AG09319 (cell line): ENCODE data around the gene KCND2.

Experiments used
- DNase-seq: peaks from one replicate; pipeline ENCODE4 v3.0.0-alpha.2; 2010; ENCODE audit warnings: low read depth; ENCODE audit errors: extremely low read depth
- TF ChIP-seq, protein P1 (sequence below): IDR thresholded peaks from 2 replicates; pipeline ENCODE4 v1.5.1; 2011; ENCODE audit warnings: low read depth, mild to moderate bottlenecking, inconsistent platforms, low read length, moderate library complexity

KCND2 gene

DNA sequence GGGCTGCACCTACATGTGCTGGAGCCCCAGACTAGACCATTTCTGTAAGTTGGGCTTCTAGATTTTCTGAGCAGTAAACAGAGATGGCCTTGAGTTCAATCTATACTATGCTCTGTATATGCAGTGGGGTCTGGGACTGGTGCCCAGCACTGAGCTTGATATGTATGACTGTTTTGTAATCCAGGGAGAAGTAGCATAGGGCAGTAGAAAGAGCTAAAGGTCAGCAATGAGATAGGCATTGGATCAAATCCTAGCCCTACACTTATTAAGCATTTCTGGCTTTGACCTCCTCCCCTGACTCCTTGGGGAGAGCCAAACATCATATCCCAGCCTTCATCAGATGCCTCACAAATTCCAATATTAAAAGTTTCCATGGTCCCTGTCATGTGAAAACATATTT, 330.4 kb downstream of the KCND2 start:
- TF ChIP-seq, protein P1, sequence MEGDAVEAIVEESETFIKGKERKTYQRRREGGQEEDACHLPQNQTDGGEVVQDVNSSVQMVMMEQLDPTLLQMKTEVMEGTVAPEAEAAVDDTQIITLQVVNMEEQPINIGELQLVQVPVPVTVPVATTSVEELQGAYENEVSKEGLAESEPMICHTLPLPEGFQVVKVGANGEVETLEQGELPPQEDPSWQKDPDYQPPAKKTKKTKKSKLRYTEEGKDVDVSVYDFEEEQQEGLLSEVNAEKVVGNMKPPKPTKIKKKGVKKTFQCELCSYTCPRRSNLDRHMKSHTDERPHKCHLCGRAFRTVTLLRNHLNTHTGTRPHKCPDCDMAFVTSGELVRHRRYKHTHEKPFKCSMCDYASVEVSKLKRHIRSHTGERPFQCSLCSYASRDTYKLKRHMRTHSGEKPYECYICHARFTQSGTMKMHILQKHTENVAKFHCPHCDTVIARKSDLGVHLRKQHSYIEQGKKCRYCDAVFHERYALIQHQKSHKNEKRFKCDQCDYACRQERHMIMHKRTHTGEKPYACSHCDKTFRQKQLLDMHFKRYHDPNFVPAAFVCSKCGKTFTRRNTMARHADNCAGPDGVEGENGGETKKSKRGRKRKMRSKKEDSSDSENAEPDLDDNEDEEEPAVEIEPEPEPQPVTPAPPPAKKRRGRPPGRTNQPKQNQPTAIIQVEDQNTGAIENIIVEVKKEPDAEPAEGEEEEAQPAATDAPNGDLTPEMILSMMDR = no peak
- DNase-seq = no peak

DNA sequence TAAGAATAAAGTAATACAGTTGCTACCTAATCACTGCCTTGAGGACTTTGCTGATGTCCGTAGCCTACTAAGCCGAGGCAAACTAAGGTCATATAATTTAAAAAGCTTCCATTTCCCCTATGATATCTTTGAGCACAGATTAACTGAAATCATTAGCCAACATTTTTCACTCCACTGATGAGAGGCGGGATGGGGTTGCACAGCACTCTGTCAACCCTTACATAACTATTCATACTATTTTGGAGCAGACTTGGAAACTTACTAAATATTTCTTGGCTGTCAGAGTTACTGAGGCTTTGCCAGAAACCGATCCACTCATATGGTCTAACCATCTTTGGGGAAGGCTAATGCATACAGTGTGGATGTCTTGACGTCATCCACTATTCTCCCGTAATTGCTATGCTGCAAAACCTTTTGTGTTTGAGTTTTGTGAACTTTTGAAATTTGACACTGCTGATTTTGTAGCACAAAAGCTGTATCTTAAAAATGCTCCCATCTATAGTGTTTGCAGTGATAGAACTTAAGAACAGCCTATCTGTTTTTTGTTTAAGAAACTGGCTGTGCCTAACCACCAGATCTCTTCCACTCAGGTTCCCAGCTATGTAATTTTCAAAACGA, 336.3 kb downstream of the KCND2 start:
- TF ChIP-seq, protein P1 = no peak
- no peak for DNase-seq

DNA sequence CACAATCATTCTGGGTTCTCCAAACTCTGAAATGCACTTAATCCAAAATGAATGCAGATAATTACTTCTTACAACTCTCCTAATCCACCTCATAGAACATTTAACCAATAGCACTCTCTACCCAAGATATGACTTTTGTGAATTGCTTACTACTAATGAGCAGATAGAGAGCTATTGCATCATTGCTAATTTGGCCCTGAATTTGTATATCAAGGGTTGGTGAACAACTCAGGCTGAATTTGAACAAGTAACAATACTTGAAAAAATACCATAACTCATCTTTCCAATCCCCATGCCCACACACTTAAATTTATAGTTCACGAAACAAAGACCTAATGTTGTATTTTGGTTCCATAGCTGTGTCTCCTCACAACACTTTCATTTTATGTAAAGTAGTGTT, 339.0 kb downstream of the KCND2 start:
- no peak for DNase-seq

DNA sequence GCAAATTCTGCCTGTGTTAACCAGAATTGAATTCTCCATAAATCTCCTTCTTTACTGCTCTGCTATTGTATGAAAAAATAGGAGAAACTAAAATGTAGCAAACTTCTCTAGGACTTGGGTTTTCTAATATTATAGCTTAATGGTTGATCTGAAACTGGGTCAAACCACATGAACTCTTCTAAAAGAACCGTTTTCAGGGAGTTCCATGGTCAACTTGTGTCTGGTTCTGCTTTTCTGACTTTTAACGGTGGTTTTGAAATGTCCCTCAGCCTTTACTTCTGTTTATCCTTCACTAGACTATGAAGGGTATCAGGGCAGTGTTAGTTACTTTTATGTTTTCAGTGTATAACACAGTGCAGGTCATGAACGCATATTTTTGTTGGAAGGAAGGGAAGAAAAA, 342.7 kb downstream of the KCND2 start:
- DNase-seq = no peak
- TF ChIP-seq, protein P1 = no peak

More for the DNA sequence above, 339.0 kb downstream of the KCND2 start:
- TF ChIP-seq, protein P1 = no peak

DNA sequence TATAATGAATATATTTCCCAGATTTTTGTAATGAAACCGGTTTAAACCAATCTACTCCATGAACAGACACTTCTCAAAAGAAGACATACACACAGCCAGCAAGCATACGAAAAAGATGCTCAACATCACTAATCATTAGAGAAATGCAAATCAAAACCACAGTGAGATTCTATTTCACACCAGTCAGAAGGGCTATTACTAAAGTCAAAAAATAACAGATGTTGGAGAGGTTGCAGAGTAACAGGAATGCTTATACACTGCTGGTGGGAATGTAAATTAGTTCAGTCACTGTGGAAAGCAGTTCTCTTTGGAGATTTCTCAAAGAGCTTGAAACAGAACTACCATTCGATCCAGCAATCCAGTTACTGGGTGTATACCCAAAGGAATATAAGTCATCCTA, 344.3 kb downstream of the KCND2 start:
- TF ChIP-seq, protein P1 = no peak
- no peak for DNase-seq

DNA sequence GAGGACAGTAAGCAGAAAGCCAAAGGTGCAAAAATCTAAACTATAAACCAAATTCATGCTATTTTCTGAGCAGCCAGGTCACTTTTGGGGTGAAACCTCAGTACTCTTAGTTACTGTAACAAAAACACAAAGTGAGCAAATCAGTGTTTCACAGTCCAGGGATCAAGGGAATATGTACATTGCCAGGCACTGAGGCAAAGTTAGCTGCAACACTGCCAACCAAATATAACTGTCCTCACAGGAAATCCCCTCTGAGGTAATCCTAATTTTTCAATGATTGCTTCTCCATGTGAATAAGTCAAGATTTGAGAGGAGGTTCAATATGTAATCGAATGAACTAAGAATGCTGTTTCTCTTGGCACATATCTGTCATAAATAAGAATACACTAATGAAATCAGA, 355.3 kb downstream of the KCND2 start:
- no peak for DNase-seq
- TF ChIP-seq, protein P1 = no peak

DNA sequence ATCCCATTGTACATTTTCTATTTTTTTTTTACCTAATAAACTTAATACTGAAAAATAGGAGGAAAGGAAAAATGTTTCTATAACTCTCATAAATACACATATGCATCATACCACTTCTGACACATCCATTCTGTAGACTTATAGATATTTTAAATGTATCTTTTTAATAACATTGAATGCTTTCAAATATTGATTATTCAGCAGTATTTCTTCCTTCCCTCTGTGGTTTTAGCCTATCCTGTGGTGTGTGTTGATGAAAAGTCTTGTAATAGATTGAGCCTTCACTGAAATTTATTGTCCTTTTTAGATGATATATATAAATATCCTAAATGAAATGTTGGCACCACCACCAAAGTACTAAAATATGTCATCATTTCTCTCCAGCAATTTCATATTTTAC, 366.9 kb downstream of the KCND2 start:
- DNase-seq = no peak
- TF ChIP-seq, protein P1 = no peak
